GM12878 (cell line): ENCODE results near the gene HIVEP2. TPM values are rescaled to one million over a fixed set of nuclear protein-coding genes. Genes with fewer than 3 reads are reported as not detected.
A peak's percentile ranks its signal among the peaks of the same experiment; 100 is the strongest.

Experiments used
- ATAC-seq: fragments of 200-7000 bp; cut with Tn5 transposase; 3 replicates; pipeline ENCODE4 v1.9.1; 2020; ENCODE audit warnings: mild to moderate bottlenecking, moderate library complexity
- BruUV-seq: library from RNA; stranded (reverse); fragments of 400-500 nt; replicated peaks from 2 replicates; lab custom pipeline; 2021; lab: Mats Ljungman, UMichigan
- CTCF ChIA-PET: fragments of 300-600 bp; sonication (Branson Sonifier 250); formaldehyde crosslinking; extraction: SDS; loops from one replicate; lab custom pipeline; 2021; ENCODE audit warnings: inconsistent platforms; lab: Yijun Ruan, JAX
- POLR2A ChIA-PET: fragments of 350-600 bp; formaldehyde crosslinking; extraction: SDS; loops from one replicate; lab custom pipeline; 2021; ENCODE audit warnings: inconsistent platforms; lab: Charles Lee
- RAD21 ChIA-PET: fragments of 300-600 bp; sonication (Branson Sonifier 250); formaldehyde crosslinking; loops from one replicate; lab custom pipeline; 2023; ENCODE audit warnings: antibody characterized with exemption; ENCODE audit not compliant: unreplicated experiment; lab: Charles Lee
- SMC1A ChIA-PET: fragments of 300-600 bp; sonication (Branson Sonifier 250); formaldehyde crosslinking; loops from one replicate; lab custom pipeline; 2023; ENCODE audit not compliant: unreplicated experiment, uncharacterized antibody; lab: Charles Lee
- DNase-seq: peaks from one replicate; pipeline ENCODE4 v3.0.0-alpha.2; 2011; ENCODE audit warnings: low read depth, low spot score
- FAIRE-seq: peaks from 3 replicates; lab custom pipeline; 2011; peaks lifted over from hg19 to GRCh38; lab: Jason Lieb, UNC
- H2AFZ ChIP-seq: 2 replicates; pipeline ENCODE4 v1.6.0; 2011; ENCODE audit warnings: low read depth, low read length, control low read depth; ENCODE audit not compliant: control insufficient read depth
- H3K27ac ChIP-seq: 2 replicates; pipeline ENCODE4 v1.5.1; 2011; ENCODE audit warnings: control low read depth; ENCODE audit not compliant: control insufficient read depth, insufficient read depth
- H3K27me3 ChIP-seq, 2 experiments: replicated peaks in 1 of 2; 2 replicates each; pipeline versions ENCODE4 v1.6.0 to v1.6.1; 2011; ENCODE audit warnings: low read length in 1 of 2; ENCODE audit not compliant: control insufficient read depth in 2 of 2, insufficient read depth in 2 of 2
- H3K36me3 ChIP-seq, 2 experiments: 2 replicates each; pipeline ENCODE4 v1.5.1; 2011; ENCODE audit warnings: low read length in 1 of 2; ENCODE audit not compliant: control insufficient read depth in 2 of 2, insufficient read depth in 2 of 2
- H3K4me1 ChIP-seq: 2 replicates; pipeline ENCODE4 v1.6.1; 2011; ENCODE audit warnings: mild to moderate bottlenecking, low read length, moderate library complexity, mixed read lengths; ENCODE audit not compliant: control insufficient read depth, insufficient read depth
- H3K4me2 ChIP-seq: 2 replicates; pipeline ENCODE4 v1.6.0; 2011; ENCODE audit warnings: control low read depth; ENCODE audit not compliant: control insufficient read depth, insufficient read depth
- H3K4me3 ChIP-seq: fragments of 200-600 bp; sonication (generic); 2 replicates; pipeline ENCODE4 v1.5.1; 2016
- H3K79me2 ChIP-seq: 2 replicates; pipeline ENCODE4 v1.6.0; 2011; ENCODE audit warnings: low read length; ENCODE audit not compliant: control insufficient read depth, insufficient read depth
- H3K9ac ChIP-seq: 2 replicates; pipeline ENCODE4 v1.8.0; 2011; ENCODE audit warnings: low read length, control low read depth, mixed read lengths; ENCODE audit not compliant: control insufficient read depth, insufficient read depth
- H3K9me3 ChIP-seq: replicated peaks from 3 replicates; pipeline ENCODE4 v1.5.1; 2011; ENCODE audit warnings: mild to moderate bottlenecking, low read length; ENCODE audit not compliant: control insufficient read depth, insufficient read depth
- H4K20me1 ChIP-seq: 2 replicates; pipeline ENCODE4 v1.6.0; 2011; ENCODE audit not compliant: control insufficient read depth, insufficient read depth
- NR2F1 ChIP-seq: fragments of 450-650 bp; conservative IDR thresholded peaks from 2 replicates; pipeline ENCODE4 v1.6.1; 2017; ENCODE audit warnings: mild to moderate bottlenecking
- WGBS: methylation state at CpG from one replicate; pipeline ENCODE4 v1.1.6; 2016; ENCODE audit warnings: low lambda C conversion rate; ENCODE audit not compliant: insufficient replicate concordance, insufficient coverage; ENCODE audit errors: missing lambda C conversion rate; 5-methylcytosine and 5-hydroxymethylcytosine counted together
- in situ Hi-C: fragments of 300-500 bp; cut with MboI; formaldehyde crosslinking; loops from 9 replicates; pipeline ENCODE4 v1.14.3; 2018; ENCODE audit warnings: mixed read lengths
- intact Hi-C: fragments of 100-400 bp; cut with micrococcal nuclease; formaldehyde crosslinking; loops from one replicate; pipeline ENCODE4 v1.14.2; 2022; ENCODE audit not compliant: unreplicated experiment
- polyA plus RNA-seq, 11 experiments: library from polyadenylated mRNA; depleted of rRNA in 4 of 11; unstranded in 6 of 11; stranded (reverse) in 5 of 11; fragments of >200 nt; fragmentation: Nextera tagmentation in 4 of 11; fragmentation: Illumina TruSeq in 1 of 11; extraction: Ambion mirVana in 4 of 11; extraction: Trizol in 1 of 11; gene quantifications; 1 replicate in 1 of 11; 2 replicates in 10 of 11; pipeline versions ENCODE4 v1.2.1 to v1.2.3, GENCODE V29; 2011 to 2016; ENCODE audit warnings: inconsistent platforms in 2 of 11, missing spikeins in 2 of 11, low read depth in 1 of 11
- total RNA-seq, 4 experiments: library from RNA; depleted of rRNA in 3 of 4; stranded (reverse); fragments of >200 nt in 3 of 4; fragmentation: Illumina TruSeq in 1 of 4; extraction: Trizol in 1 of 4; gene quantifications; 2 replicates each; pipeline versions ENCODE4 v1.2.1 to v1.2.3, GENCODE V29; 2013 to 2021
- TF ChIP-seq, protein P1 (sequence below): fragments of 450-650 bp; IDR thresholded peaks from 2 replicates; pipeline ENCODE4 v1.6.1; 2016; ENCODE audit warnings: mild to moderate bottlenecking, moderate library complexity, borderline replicate concordance

HIVEP2 gene
- total and polyA plus RNA-seq, 10 of the 15 experiments (the other 5 are each of a cell fraction or from before 2014, with no cell fraction given), result 1.2 to 15.7 (median 10.2) TPM

DNA sequence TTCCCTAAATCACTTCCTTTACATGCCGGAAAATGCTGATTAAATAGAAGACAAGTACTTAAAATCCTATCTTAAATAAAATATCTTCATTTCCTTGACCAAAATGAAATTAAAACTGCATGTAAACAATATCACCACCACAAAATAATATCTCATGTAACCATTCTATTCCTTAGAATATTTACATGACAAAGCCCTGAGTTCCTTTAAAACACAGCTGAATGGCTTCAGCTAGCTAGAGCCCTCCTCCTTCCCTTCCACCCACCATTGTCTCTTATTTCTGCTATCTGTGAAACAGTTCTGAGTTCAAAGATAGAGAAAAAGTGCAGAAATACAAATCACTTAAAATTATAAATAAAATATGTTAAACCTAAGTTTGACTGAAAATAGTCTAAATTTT, 103.1 kb downstream of the HIVEP2 start:
- CTCF ChIA-PET, result interaction anchor here (1.4 to 3.5 kb wide), 7 partner anchors 17 to 150 kb away, joined by 5 to 25 read pairs (median 11); no protein-coding TSS in a partner anchor
- peaks cover 67% of the 10 kb centered on the region for H3K4me1 ChIP-seq
- TF ChIP-seq, protein P1, sequence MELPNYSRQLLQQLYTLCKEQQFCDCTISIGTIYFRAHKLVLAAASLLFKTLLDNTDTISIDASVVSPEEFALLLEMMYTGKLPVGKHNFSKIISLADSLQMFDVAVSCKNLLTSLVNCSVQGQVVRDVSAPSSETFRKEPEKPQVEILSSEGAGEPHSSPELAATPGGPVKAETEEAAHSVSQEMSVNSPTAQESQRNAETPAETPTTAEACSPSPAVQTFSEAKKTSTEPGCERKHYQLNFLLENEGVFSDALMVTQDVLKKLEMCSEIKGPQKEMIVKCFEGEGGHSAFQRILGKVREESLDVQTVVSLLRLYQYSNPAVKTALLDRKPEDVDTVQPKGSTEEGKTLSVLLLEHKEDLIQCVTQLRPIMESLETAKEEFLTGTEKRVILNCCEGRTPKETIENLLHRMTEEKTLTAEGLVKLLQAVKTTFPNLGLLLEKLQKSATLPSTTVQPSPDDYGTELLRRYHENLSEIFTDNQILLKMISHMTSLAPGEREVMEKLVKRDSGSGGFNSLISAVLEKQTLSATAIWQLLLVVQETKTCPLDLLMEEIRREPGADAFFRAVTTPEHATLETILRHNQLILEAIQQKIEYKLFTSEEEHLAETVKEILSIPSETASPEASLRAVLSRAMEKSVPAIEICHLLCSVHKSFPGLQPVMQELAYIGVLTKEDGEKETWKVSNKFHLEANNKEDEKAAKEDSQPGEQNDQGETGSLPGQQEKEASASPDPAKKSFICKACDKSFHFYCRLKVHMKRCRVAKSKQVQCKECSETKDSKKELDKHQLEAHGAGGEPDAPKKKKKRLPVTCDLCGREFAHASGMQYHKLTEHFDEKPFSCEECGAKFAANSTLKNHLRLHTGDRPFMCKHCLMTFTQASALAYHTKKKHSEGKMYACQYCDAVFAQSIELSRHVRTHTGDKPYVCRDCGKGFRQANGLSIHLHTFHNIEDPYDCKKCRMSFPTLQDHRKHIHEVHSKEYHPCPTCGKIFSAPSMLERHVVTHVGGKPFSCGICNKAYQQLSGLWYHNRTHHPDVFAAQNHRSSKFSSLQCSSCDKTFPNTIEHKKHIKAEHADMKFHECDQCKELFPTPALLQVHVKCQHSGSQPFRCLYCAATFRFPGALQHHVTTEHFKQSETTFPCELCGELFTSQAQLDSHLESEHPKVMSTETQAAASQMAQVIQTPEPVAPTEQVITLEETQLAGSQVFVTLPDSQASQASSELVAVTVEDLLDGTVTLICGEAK, result peak; percentile 8; the same call in 1 of the 2 replicates
- TF ChIP-seq NR2F1, result no peak

More for the DNA sequence above, 103.1 kb downstream of the HIVEP2 start:
- H3K9me3 ChIP-seq, result no peaks in the 10 kb centered on the region
- H2AFZ ChIP-seq, result no peak overlapping the region
- DNase-seq (no peak), ATAC-seq (no peak), FAIRE-seq (no peak)
- in situ Hi-C loops, result no loop called here
- peaks cover 87% of the 10 kb centered on the region for H3K79me2 ChIP-seq
- ChIA-PET POLR2A (interaction anchor here (0.8 to 5.8 kb wide), 10 partner anchors 11 to 108 kb away, joined by 3 to 67 read pairs (median 8); no protein-coding TSS in a partner anchor), SMC1A (interaction anchor here (0.6 to 16.2 kb wide), 16 partner anchors 13 to 367 kb away, joined by 3 to 449 read pairs (median 8); no protein-coding TSS in a partner anchor), RAD21 (interaction anchor here (0.9 to 17.8 kb wide), 11 partner anchors 8 to 111 kb away, joined by 3 to 374 read pairs (median 9); no protein-coding TSS in a partner anchor)
- peak overlapping the region; percentile 98 for H3K27ac ChIP-seq
- H3K4me3 ChIP-seq, result peak overlapping the region; percentile 56
- no peaks in the 10 kb centered on the region for H3K27me3 ChIP-seq
- intact Hi-C loops, result loop anchor here (1.0 to 5.0 kb wide), 4 partner anchors 22 to 150 kb away; no protein-coding TSS in a partner anchor
- H3K4me2 ChIP-seq, result peak overlapping the region; percentile 70
- no peaks in the 10 kb centered on the region for H3K36me3 ChIP-seq
- H3K9ac ChIP-seq, result peak overlapping the region; percentile 69
- BruUV-seq, result no TSS peak
- H4K20me1 ChIP-seq, result no peaks in the 10 kb centered on the region
- WGBS, result 57% methylated on average over 1 of the region's 1 CpG
